Measurements from ENCODE around the gene ANAPC4. TPM values are rescaled to one million over a fixed set of nuclear protein-coding genes. Genes with fewer than 3 reads are reported as not detected.

ANAPC4 gene
- total and polyA plus RNA-seq, 4 donors = 15.4 to 98.5 (median 32.5) TPM

DNA sequence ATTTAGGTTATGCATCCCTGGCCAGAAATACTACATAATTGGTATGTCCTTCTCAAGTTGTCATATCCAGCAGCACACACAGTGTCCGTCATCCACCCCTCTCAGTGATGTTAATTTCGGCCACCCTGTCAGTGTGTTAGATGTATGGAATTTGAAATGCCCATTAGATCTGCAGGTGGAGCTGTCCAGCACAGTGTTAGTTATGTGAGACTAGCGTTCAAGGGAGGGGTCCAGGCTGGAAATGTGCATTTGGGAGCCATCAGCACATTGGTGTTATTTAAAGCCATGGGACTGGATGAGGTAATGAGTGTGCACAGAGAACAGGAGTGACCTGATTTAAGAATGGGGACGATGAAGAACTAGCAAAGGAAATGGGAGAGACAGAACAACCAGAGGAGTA lies 22.4 kb downstream of the ANAPC4 start:
- H3K36me3 ChIP-seq (ENCODE audit: control insufficient read depth in 4 of 4, insufficient read depth in 4 of 4, low read length in 4 of 4) = peaks cover 23 to 59% (median 39%) of the 10 kb centered on the region in 4 donors
- WGBS, 2 donors = 92% methylated on average over 4 of the region's 4 CpGs

GRCh38 chr4:25401066-25401465 lies 24.0 kb downstream of the ANAPC4 start:
- no peak for ATAC-seq (ENCODE audit: insufficient read depth, low FRiP score)
- Histone ChIP-seq H3K27me3 (ENCODE audit: control insufficient read depth in 3 of 3, insufficient read depth in 3 of 3, low read length in 2 of 3) (no peaks in the 10 kb centered on the region), H3K9me3 (ENCODE audit: control insufficient read depth in 4 of 4, insufficient read depth in 3 of 4, low read length in 3 of 4) (peaks cover 0 to 5% (median 1%) of the 10 kb centered on the region in 4 donors), H3K4me3 (no peak overlapping the region), H3K36me3 (ENCODE audit: control insufficient read depth in 4 of 4, insufficient read depth in 4 of 4, low read length in 4 of 4) (peaks cover 18 to 57% (median 30%) of the 10 kb centered on the region in 4 donors), H3K27ac (ENCODE audit: low read depth in 1 of 2, low read length in 1 of 2) (no peak overlapping the region), H3K4me1 (ENCODE audit: control insufficient read depth in 5 of 5, insufficient read depth in 5 of 5, low read length in 5 of 5) (no peaks in the 10 kb centered on the region), H3K9ac (ENCODE audit: insufficient read depth in 1 of 2, low read length in 2 of 2) (no peak overlapping the region)
- 79 to 87% methylated on average over 3 of the region's 3 CpGs for WGBS, 2 donors
- no peak for TF ChIP-seq CTCF (IDR thresholded peaks at IDR 0.05; ENCODE audit: control extremely low read depth, extremely low read depth)
- no peak for DNase-seq

More for the DNA sequence above, 22.4 kb downstream of the ANAPC4 start:
- peaks cover 0 to 5% (median 1%) of the 10 kb centered on the region in 4 donors for H3K9me3 ChIP-seq (ENCODE audit: control insufficient read depth in 4 of 4, insufficient read depth in 3 of 4, low read length in 3 of 4)
- TF ChIP-seq CTCF (IDR thresholded peaks at IDR 0.05; ENCODE audit: control extremely low read depth, extremely low read depth) = no peak
- ATAC-seq (ENCODE audit: insufficient read depth, low FRiP score) (no peak), DNase-seq (no peak)
- no peak overlapping the region for H3K9ac ChIP-seq (ENCODE audit: insufficient read depth in 1 of 2, low read length in 2 of 2)
- no peak overlapping the region for H3K27ac ChIP-seq (ENCODE audit: low read depth in 1 of 2, low read length in 1 of 2)
- H3K27me3 ChIP-seq (ENCODE audit: control insufficient read depth in 3 of 3, insufficient read depth in 3 of 3, low read length in 2 of 3) = no peaks in the 10 kb centered on the region
- H3K4me3 ChIP-seq = no peak overlapping the region
- no peaks in the 10 kb centered on the region for H3K4me1 ChIP-seq (ENCODE audit: control insufficient read depth in 5 of 5, insufficient read depth in 5 of 5, low read length in 5 of 5)

DNA sequence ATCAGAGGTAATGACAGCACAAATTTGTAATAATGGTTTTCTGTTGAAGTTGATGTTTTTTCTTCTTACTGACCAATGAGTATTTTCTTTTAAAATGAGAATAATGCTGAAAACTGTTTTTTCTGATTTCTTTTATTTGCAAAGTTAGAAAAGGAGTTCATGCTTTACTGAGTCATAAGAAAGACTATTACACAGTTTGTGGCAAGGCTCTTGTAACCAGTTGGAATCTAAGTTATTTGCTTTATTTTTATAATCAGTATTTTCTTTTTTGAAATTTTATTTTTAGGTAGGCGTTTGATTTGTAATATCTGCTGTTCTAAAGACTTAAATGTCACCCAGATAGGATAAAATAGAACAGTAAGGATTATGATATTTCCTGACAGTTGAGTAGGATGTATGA lies 25.5 kb downstream of the ANAPC4 start:
- no peak for DNase-seq
- no peaks in the 10 kb centered on the region for H3K4me1 ChIP-seq (ENCODE audit: control insufficient read depth in 5 of 5, insufficient read depth in 5 of 5, low read length in 5 of 5)
- H3K9ac ChIP-seq (ENCODE audit: insufficient read depth in 1 of 2, low read length in 2 of 2) = no peak overlapping the region
- WGBS, 2 donors = 93 to 100% methylated on average over 1 of the region's 1 CpG
- no peak for TF ChIP-seq CTCF (IDR thresholded peaks at IDR 0.05; ENCODE audit: control extremely low read depth, extremely low read depth)
- no peak for ATAC-seq (ENCODE audit: insufficient read depth, low FRiP score)
- H3K36me3 ChIP-seq (ENCODE audit: control insufficient read depth in 4 of 4, insufficient read depth in 4 of 4, low read length in 4 of 4) = peaks cover 9 to 46% (median 22%) of the 10 kb centered on the region in 4 donors
- H3K4me3 ChIP-seq = no peak overlapping the region
- H3K27ac ChIP-seq (ENCODE audit: low read depth in 1 of 2, low read length in 1 of 2) = no peak overlapping the region
- peaks cover 0 to under 1% (median 0%) of the 10 kb centered on the region in 4 donors for H3K9me3 ChIP-seq (ENCODE audit: control insufficient read depth in 4 of 4, insufficient read depth in 3 of 4, low read length in 3 of 4)
- no peaks in the 10 kb centered on the region for H3K27me3 ChIP-seq (ENCODE audit: control insufficient read depth in 3 of 3, insufficient read depth in 3 of 3, low read length in 2 of 3)

DNA sequence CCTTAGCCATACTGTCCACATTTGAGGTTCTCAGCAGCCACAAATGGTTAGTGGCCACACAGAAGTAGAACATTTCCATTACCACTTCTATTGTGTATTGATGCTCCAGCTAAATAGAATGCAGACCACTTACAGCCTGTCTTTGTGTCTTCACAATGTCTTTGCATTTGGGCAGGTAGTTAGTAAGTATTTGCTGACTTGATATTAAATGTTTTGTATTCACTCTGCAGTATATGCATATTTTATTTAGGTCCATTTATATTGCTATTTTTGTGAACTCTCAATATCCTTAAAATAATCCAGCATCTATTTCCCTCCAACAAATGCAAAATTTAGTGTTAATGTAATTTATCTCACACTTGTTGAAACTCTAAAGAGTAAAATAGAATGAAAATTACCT lies 26.6 kb downstream of the ANAPC4 start:
- Histone ChIP-seq H3K4me1 (ENCODE audit: control insufficient read depth in 5 of 5, insufficient read depth in 5 of 5, low read length in 5 of 5) (no peaks in the 10 kb centered on the region), H3K4me3 (no peak overlapping the region), H3K9me3 (ENCODE audit: control insufficient read depth in 4 of 4, insufficient read depth in 3 of 4, low read length in 3 of 4) (no peaks in the 10 kb centered on the region), H3K27ac (ENCODE audit: low read depth in 1 of 2, low read length in 1 of 2) (no peak overlapping the region), H3K36me3 (ENCODE audit: control insufficient read depth in 4 of 4, insufficient read depth in 4 of 4, low read length in 4 of 4) (peaks cover 8 to 43% (median 21%) of the 10 kb centered on the region in 4 donors), H3K9ac (ENCODE audit: insufficient read depth in 1 of 2, low read length in 2 of 2) (no peak overlapping the region), H3K27me3 (ENCODE audit: control insufficient read depth in 3 of 3, insufficient read depth in 3 of 3, low read length in 2 of 3) (no peaks in the 10 kb centered on the region)
- no peak for DNase-seq
- no peak for ATAC-seq (ENCODE audit: insufficient read depth, low FRiP score)
- TF ChIP-seq CTCF (IDR thresholded peaks at IDR 0.05; ENCODE audit: control extremely low read depth, extremely low read depth) = no peak

Measured in lung (tissue), 12 donors.